Hepatocyte (in vitro differentiated cells): Measurements from ENCODE around the gene PRKD3.

Source experiments
- EZH2 ChIP-seq: fragments of 200-600 bp; sonication (generic); IDR thresholded peaks from 2 replicates; pipeline ENCODE4 v1.6.1; 2016; ENCODE audit warnings: antibody characterized with exemption, mild to moderate bottlenecking, borderline replicate concordance
- EZH2phosphoT487 ChIP-seq: fragments of 200-600 bp; sonication (generic); IDR thresholded peaks from one replicate; pipeline ENCODE4 v1.6.1; 2018; ENCODE audit warnings: antibody characterized with exemption, mild to moderate bottlenecking, low read depth, moderate library complexity; ENCODE audit not compliant: unreplicated experiment, severe bottlenecking
- TF ChIP-seq, protein P1 (sequence below): fragments of 200-600 bp; sonication (generic); IDR thresholded peaks from 2 replicates; pipeline ENCODE4 v1.5.1; 2016; ENCODE audit warnings: antibody characterized with exemption, mild to moderate bottlenecking; ENCODE audit not compliant: poor library complexity

DNA sequence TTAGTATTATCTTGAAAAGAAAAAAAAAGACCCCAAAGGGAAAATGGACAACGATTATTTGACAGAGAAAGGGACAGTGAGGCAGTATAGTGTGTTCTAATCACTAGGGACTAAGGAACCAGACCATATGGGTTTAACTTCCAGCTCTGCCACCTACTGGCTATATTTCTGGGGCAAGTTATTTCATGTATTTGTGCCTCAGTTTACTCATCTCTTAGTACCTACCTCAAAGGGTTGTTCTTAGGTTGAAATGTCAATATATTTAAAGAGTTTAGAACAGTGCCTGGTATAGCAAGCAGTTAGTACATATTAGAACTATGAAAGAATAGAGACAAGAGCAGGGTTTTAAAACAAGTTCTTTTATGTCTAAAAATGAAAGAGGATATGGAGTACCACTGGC lies 42.7 kb downstream of the PRKD3 start:
- TF ChIP-seq, protein P1, sequence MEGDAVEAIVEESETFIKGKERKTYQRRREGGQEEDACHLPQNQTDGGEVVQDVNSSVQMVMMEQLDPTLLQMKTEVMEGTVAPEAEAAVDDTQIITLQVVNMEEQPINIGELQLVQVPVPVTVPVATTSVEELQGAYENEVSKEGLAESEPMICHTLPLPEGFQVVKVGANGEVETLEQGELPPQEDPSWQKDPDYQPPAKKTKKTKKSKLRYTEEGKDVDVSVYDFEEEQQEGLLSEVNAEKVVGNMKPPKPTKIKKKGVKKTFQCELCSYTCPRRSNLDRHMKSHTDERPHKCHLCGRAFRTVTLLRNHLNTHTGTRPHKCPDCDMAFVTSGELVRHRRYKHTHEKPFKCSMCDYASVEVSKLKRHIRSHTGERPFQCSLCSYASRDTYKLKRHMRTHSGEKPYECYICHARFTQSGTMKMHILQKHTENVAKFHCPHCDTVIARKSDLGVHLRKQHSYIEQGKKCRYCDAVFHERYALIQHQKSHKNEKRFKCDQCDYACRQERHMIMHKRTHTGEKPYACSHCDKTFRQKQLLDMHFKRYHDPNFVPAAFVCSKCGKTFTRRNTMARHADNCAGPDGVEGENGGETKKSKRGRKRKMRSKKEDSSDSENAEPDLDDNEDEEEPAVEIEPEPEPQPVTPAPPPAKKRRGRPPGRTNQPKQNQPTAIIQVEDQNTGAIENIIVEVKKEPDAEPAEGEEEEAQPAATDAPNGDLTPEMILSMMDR, result no peak
- TF ChIP-seq EZH2, result no peak
- no peak for TF ChIP-seq EZH2phosphoT487
